ENCODE results near the gene RNF208. TPM values are rescaled to one million over a fixed set of nuclear protein-coding genes. Genes with fewer than 3 reads are reported as not detected.

RNF208 gene
- polyA plus RNA-seq, 2 of the 4 experiments (the other 2 are of a cell fraction): 0.06 to 1.7 TPM

- TF ChIP-seq CHD2 (IDR thresholded peaks at IDR 0.05; ENCODE audit: low read length, partially characterized antibody) (no peak), NFE2L2 (conservative IDR thresholded peaks at IDR 0.05; ENCODE audit: low read length) (no peak), KDM5A (IDR thresholded peaks at IDR 0.05) (no peak), CHD4 (IDR thresholded peaks at IDR 0.05; ENCODE audit: borderline replicate concordance) (no peak), ZFP36 (IDR thresholded peaks at IDR 0.05; ENCODE audit: borderline replicate concordance, partially characterized antibody) (no peak), SREBF2 (IDR thresholded peaks at IDR 0.05) (no peak), POLR2A (IDR thresholded peaks at IDR 0.05; ENCODE audit: low read length) (no peak), USF2 (IDR thresholded peaks at IDR 0.05) (no peak), HES2 (IDR thresholded peaks at IDR 0.05) (no peak), HOXB13 (CRISPR knock-in tag; IDR thresholded peaks at IDR 0.05; ENCODE audit: low read depth) (no peak)
- TF ChIP-seq, protein P1, sequence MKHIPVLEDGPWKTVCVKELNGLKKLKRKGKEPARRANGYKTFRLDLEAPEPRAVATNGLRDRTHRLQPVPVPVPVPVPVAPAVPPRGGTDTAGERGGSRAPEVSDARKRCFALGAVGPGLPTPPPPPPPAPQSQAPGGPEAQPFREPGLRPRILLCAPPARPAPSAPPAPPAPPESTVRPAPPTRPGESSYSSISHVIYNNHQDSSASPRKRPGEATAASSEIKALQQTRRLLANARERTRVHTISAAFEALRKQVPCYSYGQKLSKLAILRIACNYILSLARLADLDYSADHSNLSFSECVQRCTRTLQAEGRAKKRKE (CRISPR knock-in tag; IDR thresholded peaks at IDR 0.05; ENCODE audit: low read depth): no peak
- H3K4me3 ChIP-seq: no peak overlapping the region
- H3K4me2 ChIP-seq: peak overlapping the region; percentile 48
- WGBS (ENCODE audit: missing lambda C conversion rate): 97% methylated on average over 14 of the region's 30 CpGs
- ATAC-seq: peak in 1 of 2 experiments; percentile 1; a peak in 2 of 6 replicates
- H3K9me3 ChIP-seq: no peaks in the 10 kb centered on the region
- peak overlapping the region; percentile 47 to 76; a peak in 4 of 6 replicates for H3K27ac ChIP-seq
- DNase-seq (ENCODE audit: low read depth in 1 of 2, low spot score in 1 of 2): no peak
- ChIA-PET POLR2A (interaction anchor here (0.8 to 1.6 kb wide), 5 partner anchors 9 to 29 kb away, joined by 4 to 15 read pairs (median 6); partner anchors contain the start of gene TUBB4B), CTCF (interaction anchor here (0.6 to 9.9 kb wide), 8 partner anchors 9 to 86 kb away, joined by 3 to 71 read pairs (median 6); partner anchors contain the start of genes RNF224, STPG3 and TUBB4B)
- peaks cover 39% of the 10 kb centered on the region for H3K4me1 ChIP-seq
- no peak for FAIRE-seq
Measured at GRCh38 chr9:137218212-137218753, 3.8 kb downstream of the RNF208 start.

- WGBS (ENCODE audit: missing lambda C conversion rate): 62% methylated on average over 31 of the region's 36 CpGs
- CTCF ChIA-PET: interaction anchor here (0.8 to 9.9 kb wide), 9 partner anchors 9 to 85 kb away, joined by 3 to 71 read pairs (median 4); partner anchors contain the start of genes RNF224, SSNA1 and TUBB4B
- DNase-seq (ENCODE audit: low read depth in 1 of 2, low spot score in 1 of 2) (no peak), FAIRE-seq (no peak), ATAC-seq (peak in 1 of 2 experiments; percentile 14; a peak in 3 of 6 replicates)
- no peak overlapping the region for H3K4me2 ChIP-seq
- H3K27ac ChIP-seq: peak overlapping the region in 1 of 2 experiments; percentile 76; a peak in 3 of 6 replicates
- POLR2A ChIA-PET: interaction anchor here (1.1 kb wide), 1 partner anchor 17 kb away, joined by 3 read pairs; the partner anchor contains the start of gene TPRN
- H3K9me3 ChIP-seq: no peaks in the 10 kb centered on the region
- no peak overlapping the region for H3K4me3 ChIP-seq
- peaks cover 33% of the 10 kb centered on the region for H3K4me1 ChIP-seq
- TF ChIP-seq HOXA7 (CRISPR knock-in tag; IDR thresholded peaks at IDR 0.05): no peak
- no peak for TF ChIP-seq RFX5 (IDR thresholded peaks at IDR 0.05)
- no peak for TF ChIP-seq REST (IDR thresholded peaks at IDR 0.05)
- TF ChIP-seq TP53 (CRISPR knock-in tag; IDR thresholded peaks at IDR 0.05): no peak
- TF ChIP-seq, protein P2, sequence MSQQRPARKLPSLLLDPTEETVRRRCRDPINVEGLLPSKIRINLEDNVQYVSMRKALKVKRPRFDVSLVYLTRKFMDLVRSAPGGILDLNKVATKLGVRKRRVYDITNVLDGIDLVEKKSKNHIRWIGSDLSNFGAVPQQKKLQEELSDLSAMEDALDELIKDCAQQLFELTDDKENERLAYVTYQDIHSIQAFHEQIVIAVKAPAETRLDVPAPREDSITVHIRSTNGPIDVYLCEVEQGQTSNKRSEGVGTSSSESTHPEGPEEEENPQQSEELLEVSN (IDR thresholded peaks at IDR 0.05; ENCODE audit: borderline replicate concordance, low read depth): no peak
- TF ChIP-seq RNF2 (IDR thresholded peaks at IDR 0.05; ENCODE audit: borderline replicate concordance, low read depth): no peak
- no peak for TF ChIP-seq EHMT2 (IDR thresholded peaks at IDR 0.05; ENCODE audit: low read depth)
- no peak; a peak in 1 of 5 replicates for TF ChIP-seq JUN (IDR thresholded peaks at IDR 0.05)
- TF ChIP-seq BHLHE40 (IDR thresholded peaks at IDR 0.05; ENCODE audit: low read depth, low read length): no peak
- TF ChIP-seq EHF (CRISPR knock-in tag; IDR thresholded peaks at IDR 0.05): no peak
- TF ChIP-seq SREBF2 (IDR thresholded peaks at IDR 0.05): no peak
- TF ChIP-seq CBX8 (IDR thresholded peaks at IDR 0.05): no peak
- no peak for TF ChIP-seq MAZ (IDR thresholded peaks at IDR 0.05; ENCODE audit: borderline replicate concordance, low read depth, low read length)
- no peak for TF ChIP-seq RCOR1 (IDR thresholded peaks at IDR 0.05; ENCODE audit: low read depth, low read length)
- TF ChIP-seq FOSL2 (IDR thresholded peaks at IDR 0.05): no peak
- TF ChIP-seq FOSL2 (CRISPR knock-in tag; IDR thresholded peaks at IDR 0.05): no peak
- TF ChIP-seq HOXB5 (CRISPR knock-in tag; IDR thresholded peaks at IDR 0.05): no peak
- TF ChIP-seq, protein P1 (CRISPR knock-in tag; IDR thresholded peaks at IDR 0.05; ENCODE audit: low read depth): no peak
- no peak for TF ChIP-seq PHF8 (IDR thresholded peaks at IDR 0.05; ENCODE audit: borderline replicate concordance, low read depth)
- no peak for TF ChIP-seq RARB (CRISPR knock-in tag; IDR thresholded peaks at IDR 0.05)
Measured at GRCh38 chr9:137217276-137218211, 4.5 kb downstream of the RNF208 start.
